A673 (cell line): ENCODE measurements around the gene SORCS1. TPM values are rescaled to one million over a fixed set of nuclear protein-coding genes. Genes with fewer than 3 reads are reported as not detected.
A peak's percentile ranks its signal among the peaks of the same experiment; 100 is the strongest.

Experiments used
- BruUV-seq: library from RNA; stranded (reverse); fragments of 400-500 nt; replicated peaks from 2 replicates; lab custom pipeline; 2021; lab: Mats Ljungman, UMichigan
- CTCF ChIA-PET: fragments of 300-600 bp; sonication (Branson Sonifier 250); formaldehyde crosslinking; loops from one replicate; lab custom pipeline; 2022; ENCODE audit warnings: antibody characterized with exemption; lab: Charles Lee
- POLR2A ChIA-PET: fragments of 300-600 bp; sonication (Branson Sonifier 250); formaldehyde crosslinking; loops from one replicate; lab custom pipeline; 2022; ENCODE audit warnings: antibody characterized with exemption; ENCODE audit not compliant: low non-redundant PET; lab: Charles Lee
- DNase-seq: peaks from one replicate; pipeline ENCODE4 v3.0.0-alpha.2; 2015; ENCODE audit warnings: low spot score
- H3K27ac ChIP-seq: fragments of 200-600 bp; sonication (generic); 2 replicates; pipeline ENCODE4 v1.5.1; 2016; ENCODE audit warnings: mixed run types, low read depth, mild to moderate bottlenecking, mixed read lengths, antibody characterized with exemption, low read length; ENCODE audit not compliant: poor library complexity, severe bottlenecking
- H3K27me3 ChIP-seq: fragments of 200-600 bp; sonication (generic); replicated peaks from 2 replicates; pipeline ENCODE4 v1.6.1; 2017; ENCODE audit warnings: mixed run types, low read depth, mild to moderate bottlenecking, mixed read lengths, antibody characterized with exemption, low read length; ENCODE audit not compliant: insufficient read depth, poor library complexity
- H3K36me3 ChIP-seq: fragments of 200-600 bp; sonication (generic); 2 replicates; pipeline ENCODE4 v1.6.1; 2016; ENCODE audit warnings: mixed run types, mild to moderate bottlenecking, mixed read lengths, antibody characterized with exemption, low read length; ENCODE audit not compliant: insufficient read depth, poor library complexity, severe bottlenecking
- H3K4me1 ChIP-seq: fragments of 200-600 bp; sonication (generic); 2 replicates; pipeline ENCODE4 v1.6.1; 2017; ENCODE audit warnings: mixed run types, mild to moderate bottlenecking, mixed read lengths, antibody characterized with exemption, low read length; ENCODE audit not compliant: insufficient read depth, poor library complexity, severe bottlenecking
- H3K4me3 ChIP-seq: fragments of 200-600 bp; sonication (generic); 2 replicates; pipeline ENCODE4 v1.5.1; 2016; ENCODE audit warnings: low read depth, mixed run types, mild to moderate bottlenecking, mixed read lengths, low read length; ENCODE audit not compliant: poor library complexity, severe bottlenecking
- H3K9me3 ChIP-seq: fragments of 200-600 bp; sonication (generic); 2 replicates; pipeline ENCODE4 v1.6.1; 2016; ENCODE audit warnings: mixed run types, low read depth, mild to moderate bottlenecking, mixed read lengths, antibody characterized with exemption, low read length; ENCODE audit not compliant: poor library complexity, severe bottlenecking
- EZH2 ChIP-seq: fragments of 200-600 bp; sonication (generic); IDR thresholded peaks from 2 replicates; pipeline ENCODE4 v1.6.1; 2017; ENCODE audit warnings: borderline replicate concordance, low read depth, mild to moderate bottlenecking, mixed read lengths, antibody characterized with exemption, low read length; ENCODE audit not compliant: poor library complexity, severe bottlenecking
- intact Hi-C: fragments of 100-400 bp; cut with micrococcal nuclease; formaldehyde crosslinking; loops from one replicate; pipeline ENCODE4 v1.10.0; 2022; ENCODE audit not compliant: unreplicated experiment
- total RNA-seq: library from RNA; stranded (reverse); gene quantifications from 2 replicates; pipeline ENCODE4 v1.2.3, GENCODE V29; 2021
- TF ChIP-seq, protein P1 (sequence below): fragments of 300-800, 200-600 bp; sonication (generic); conservative IDR thresholded peaks from 2 replicates; pipeline ENCODE4 v1.5.1; 2017; ENCODE audit warnings: low read depth, mild to moderate bottlenecking, antibody characterized with exemption, low read length, moderate library complexity, mixed read lengths

SORCS1 gene
- total RNA-seq, 1 experiment from 2014 or later, result 0.34 TPM

DNA sequence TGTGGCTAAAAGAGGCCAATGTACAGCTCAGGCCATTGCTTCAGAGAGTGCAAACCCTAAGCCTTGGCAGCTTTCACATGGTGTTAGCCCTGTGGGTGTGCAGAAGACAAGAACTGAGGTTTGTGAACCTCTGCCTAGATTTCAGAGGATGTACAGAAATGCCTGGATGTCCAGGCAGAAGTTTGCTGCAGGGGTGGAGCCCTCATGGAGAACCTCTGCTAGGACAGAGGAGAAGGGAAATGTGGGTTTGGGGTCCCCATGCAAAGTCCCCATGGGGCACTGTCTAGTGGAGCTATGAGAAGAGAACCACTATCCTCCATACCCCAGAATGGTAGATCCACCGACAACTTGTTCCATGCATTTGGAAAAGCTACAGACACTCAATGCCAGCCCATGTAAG, 12.4 kb downstream of the SORCS1 start:
- no peak for DNase-seq
- ChIA-PET CTCF (no interaction called here), POLR2A (no interaction called here)
- Histone ChIP-seq H3K27me3 (no peaks in the 10 kb centered on the region), H3K4me3 (no peak overlapping the region), H3K36me3 (no peaks in the 10 kb centered on the region), H3K9me3 (no peaks in the 10 kb centered on the region), H3K27ac (no peak overlapping the region), H3K4me1 (no peaks in the 10 kb centered on the region)
- no TSS peak for BruUV-seq
- TF ChIP-seq, protein P1, sequence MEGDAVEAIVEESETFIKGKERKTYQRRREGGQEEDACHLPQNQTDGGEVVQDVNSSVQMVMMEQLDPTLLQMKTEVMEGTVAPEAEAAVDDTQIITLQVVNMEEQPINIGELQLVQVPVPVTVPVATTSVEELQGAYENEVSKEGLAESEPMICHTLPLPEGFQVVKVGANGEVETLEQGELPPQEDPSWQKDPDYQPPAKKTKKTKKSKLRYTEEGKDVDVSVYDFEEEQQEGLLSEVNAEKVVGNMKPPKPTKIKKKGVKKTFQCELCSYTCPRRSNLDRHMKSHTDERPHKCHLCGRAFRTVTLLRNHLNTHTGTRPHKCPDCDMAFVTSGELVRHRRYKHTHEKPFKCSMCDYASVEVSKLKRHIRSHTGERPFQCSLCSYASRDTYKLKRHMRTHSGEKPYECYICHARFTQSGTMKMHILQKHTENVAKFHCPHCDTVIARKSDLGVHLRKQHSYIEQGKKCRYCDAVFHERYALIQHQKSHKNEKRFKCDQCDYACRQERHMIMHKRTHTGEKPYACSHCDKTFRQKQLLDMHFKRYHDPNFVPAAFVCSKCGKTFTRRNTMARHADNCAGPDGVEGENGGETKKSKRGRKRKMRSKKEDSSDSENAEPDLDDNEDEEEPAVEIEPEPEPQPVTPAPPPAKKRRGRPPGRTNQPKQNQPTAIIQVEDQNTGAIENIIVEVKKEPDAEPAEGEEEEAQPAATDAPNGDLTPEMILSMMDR, result no peak
- TF ChIP-seq EZH2, result no peak
- intact Hi-C loops, result no loop called here

DNA sequence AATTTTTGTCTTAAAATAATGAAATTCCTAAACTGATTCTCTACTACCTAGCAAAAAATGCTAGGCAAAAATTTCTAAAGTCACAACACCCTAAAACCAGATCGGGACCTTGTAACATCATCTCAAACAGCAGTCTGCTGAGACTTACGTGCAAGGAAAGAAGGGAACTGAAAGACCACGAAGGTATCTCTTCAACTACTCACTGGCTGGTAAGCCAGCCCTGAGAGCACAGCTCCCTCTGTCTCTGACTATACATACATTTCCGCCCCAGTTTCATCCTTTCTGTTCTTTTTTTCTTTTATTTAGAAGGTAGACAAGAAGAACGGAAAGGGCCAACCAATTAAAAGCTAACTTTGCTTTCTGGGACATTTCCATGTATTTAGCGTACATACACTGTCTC, 15.6 kb downstream of the SORCS1 start:
- DNase-seq, result no peak
- intact Hi-C loops, result no loop called here
- POLR2A ChIA-PET, result no interaction called here
- Histone ChIP-seq H3K36me3 (no peaks in the 10 kb centered on the region), H3K27me3 (no peaks in the 10 kb centered on the region), H3K4me1 (no peaks in the 10 kb centered on the region), H3K27ac (no peak overlapping the region), H3K9me3 (no peaks in the 10 kb centered on the region), H3K4me3 (no peak overlapping the region)
- TF ChIP-seq, protein P1, result no peak
- no peak for TF ChIP-seq EZH2
- no TSS peak for BruUV-seq
- CTCF ChIA-PET, result no interaction called here

- Histone ChIP-seq H3K27ac (no peak overlapping the region), H3K4me3 (no peak overlapping the region), H3K27me3 (no peaks in the 10 kb centered on the region), H3K9me3 (no peaks in the 10 kb centered on the region), H3K36me3 (no peaks in the 10 kb centered on the region), H3K4me1 (no peaks in the 10 kb centered on the region)
- TF ChIP-seq, protein P1, result peak; percentile 34
- TF ChIP-seq EZH2, result no peak
- peak; percentile 30 for DNase-seq
- intact Hi-C loops, result loop anchor here (5.0 kb wide), 1 partner anchor 347 kb away; no protein-coding TSS in a partner anchor
- POLR2A ChIA-PET, result no interaction called here
- BruUV-seq, result no TSS peak
- CTCF ChIA-PET, result interaction anchor here (0.6 kb wide), 1 partner anchor 474 kb away, joined by 4 read pairs; no protein-coding TSS in a partner anchor
Measured at GRCh38 chr10:107144490-107144889, 20.0 kb downstream of the SORCS1 start.
